ENCODE data around the gene GATB.

The GATB gene

DNA sequence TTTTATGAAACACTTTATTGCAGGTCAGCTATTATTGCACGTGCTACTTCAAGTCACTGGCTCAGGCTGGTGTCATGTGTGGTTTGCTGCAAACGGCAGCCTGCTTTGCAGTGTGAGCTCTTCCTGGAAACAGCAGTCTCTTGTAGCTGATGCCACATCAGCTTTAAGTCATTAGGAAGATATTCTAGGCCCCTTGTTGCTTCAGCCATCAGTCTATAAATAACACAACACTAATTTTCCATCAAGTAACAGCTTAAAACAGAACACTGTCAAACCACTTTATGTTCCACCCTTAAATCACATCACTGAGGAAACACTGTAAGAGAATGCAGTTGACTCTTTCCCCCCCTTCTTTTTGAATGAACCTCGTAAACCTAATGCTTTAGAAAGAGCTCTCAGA lies 93.8 kb downstream of the GATB start:
- Histone ChIP-seq H3K36me3 (ENCODE audit: control insufficient read depth in 2 of 2, insufficient read depth in 1 of 2, low read length in 2 of 2) (peaks cover 0 to 3% of the 10 kb centered on the region in 2 experiments; a peak in 1 of 3 replicates), H3K4me3 (ENCODE audit: low read depth, low read length) (no peak overlapping the region), H3K27ac (ENCODE audit: extremely low read depth, low read depth, low read length) (no peak overlapping the region), H3K4me1 (ENCODE audit: control insufficient read depth, insufficient read depth, low read length) (no peaks in the 10 kb centered on the region), H3K9me3 (ENCODE audit: control insufficient read depth, insufficient read depth, low read depth, low read length) (no peaks in the 10 kb centered on the region)
- TF ChIP-seq ZNF302 (tag by site-specific recombination; IDR thresholded peaks at IDR 0.05; ENCODE audit: low read depth) = no peak
- TF ChIP-seq, protein P1, sequence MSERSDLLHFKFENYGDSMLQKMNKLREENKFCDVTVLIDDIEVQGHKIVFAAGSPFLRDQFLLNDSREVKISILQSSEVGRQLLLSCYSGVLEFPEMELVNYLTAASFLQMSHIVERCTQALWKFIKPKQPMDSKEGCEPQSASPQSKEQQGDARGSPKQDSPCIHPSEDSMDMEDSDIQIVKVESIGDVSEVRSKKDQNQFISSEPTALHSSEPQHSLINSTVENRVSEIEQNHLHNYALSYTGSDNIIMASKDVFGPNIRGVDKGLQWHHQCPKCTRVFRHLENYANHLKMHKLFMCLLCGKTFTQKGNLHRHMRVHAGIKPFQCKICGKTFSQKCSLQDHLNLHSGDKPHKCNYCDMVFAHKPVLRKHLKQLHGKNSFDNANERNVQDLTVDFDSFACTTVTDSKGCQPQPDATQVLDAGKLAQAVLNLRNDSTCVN (tag by site-specific recombination; optimal IDR thresholded peaks at IDR 0.05) = no peak
- no peak for TF ChIP-seq ZNF214 (tag by site-specific recombination; IDR thresholded peaks at IDR 0.05; ENCODE audit: borderline replicate concordance)
- no peak for TF ChIP-seq ZNF280D (tag by site-specific recombination; IDR thresholded peaks at IDR 0.05)
- peak; percentile 29; the same call in 1 of the 2 replicates for TF ChIP-seq ZNF341 (tag by site-specific recombination; IDR thresholded peaks at IDR 0.05; ENCODE audit: low read depth)
- 0 out of 2 replicates have a peak, but pooled peaks have one; percentile 13 for TF ChIP-seq SP7 (tag by site-specific recombination; IDR thresholded peaks at IDR 0.05)
- TF ChIP-seq ZNF426 (tag by site-specific recombination; IDR thresholded peaks at IDR 0.05) = no peak
- no peak for TF ChIP-seq ZNF585B (tag by site-specific recombination; IDR thresholded peaks at IDR 0.05)
- ChIA-PET POLR2A (no interaction called here), CTCF (interaction anchor here (1.0 kb wide), 1 partner anchor 22 kb away, joined by 7 read pairs; no protein-coding TSS in a partner anchor)

GRCh38 chr4:151666501-151666900 lies 94.3 kb downstream of the GATB start:
- ChIA-PET CTCF (no interaction called here), POLR2A (no interaction called here)
- H3K9me3 ChIP-seq (ENCODE audit: control insufficient read depth, insufficient read depth, low read depth, low read length) = no peaks in the 10 kb centered on the region
- H3K4me1 ChIP-seq (ENCODE audit: control insufficient read depth, insufficient read depth, low read length) = no peaks in the 10 kb centered on the region
- no peak overlapping the region for H3K27ac ChIP-seq (ENCODE audit: extremely low read depth, low read depth, low read length)
- no peak overlapping the region for H3K4me3 ChIP-seq (ENCODE audit: low read depth, low read length)
- peaks cover 0 to 3% of the 10 kb centered on the region in 2 experiments; a peak in 1 of 3 replicates for H3K36me3 ChIP-seq (ENCODE audit: control insufficient read depth in 2 of 2, insufficient read depth in 1 of 2, low read length in 2 of 2)
- TF ChIP-seq ZNF24 (tag by site-specific recombination; IDR thresholded peaks at IDR 0.05) (no peak), KLF1 (tag by site-specific recombination; IDR thresholded peaks at IDR 0.05) (no peak), ZNF548 (tag by site-specific recombination; IDR thresholded peaks at IDR 0.05) (no peak), ZNF37A (tag by site-specific recombination; IDR thresholded peaks at IDR 0.05) (no peak)

- H3K27ac ChIP-seq (ENCODE audit: extremely low read depth, low read depth, low read length) = no peak overlapping the region
- no peaks in the 10 kb centered on the region for H3K9me3 ChIP-seq (ENCODE audit: control insufficient read depth, insufficient read depth, low read depth, low read length)
- POLR2A ChIA-PET = no interaction called here
- H3K4me1 ChIP-seq (ENCODE audit: control insufficient read depth, insufficient read depth, low read length) = no peaks in the 10 kb centered on the region
- no peak overlapping the region for H3K4me3 ChIP-seq (ENCODE audit: low read depth, low read length)
- CTCF ChIA-PET = no interaction called here
- peaks cover 0 to 3% of the 10 kb centered on the region in 2 experiments; a peak in 1 of 3 replicates for H3K36me3 ChIP-seq (ENCODE audit: control insufficient read depth in 2 of 2, insufficient read depth in 1 of 2, low read length in 2 of 2)
- no peak for TF ChIP-seq ZNF23 (tag by site-specific recombination; IDR thresholded peaks at IDR 0.05; ENCODE audit: borderline replicate concordance)
- TF ChIP-seq ZNF223 (tag by site-specific recombination; IDR thresholded peaks at IDR 0.05) = no peak
- no peak for TF ChIP-seq ZFP69B (tag by site-specific recombination; IDR thresholded peaks at IDR 0.05)
- no peak for TF ChIP-seq GFI1B (tag by site-specific recombination; IDR thresholded peaks at IDR 0.05)
- TF ChIP-seq ZXDB (tag by site-specific recombination; IDR thresholded peaks at IDR 0.05) = no peak
- no peak for TF ChIP-seq BCL11A (tag by site-specific recombination; IDR thresholded peaks at IDR 0.05; ENCODE audit: low read depth)
- no peak for TF ChIP-seq ZNF133 (tag by site-specific recombination; IDR thresholded peaks at IDR 0.05)
- TF ChIP-seq, protein P2, sequence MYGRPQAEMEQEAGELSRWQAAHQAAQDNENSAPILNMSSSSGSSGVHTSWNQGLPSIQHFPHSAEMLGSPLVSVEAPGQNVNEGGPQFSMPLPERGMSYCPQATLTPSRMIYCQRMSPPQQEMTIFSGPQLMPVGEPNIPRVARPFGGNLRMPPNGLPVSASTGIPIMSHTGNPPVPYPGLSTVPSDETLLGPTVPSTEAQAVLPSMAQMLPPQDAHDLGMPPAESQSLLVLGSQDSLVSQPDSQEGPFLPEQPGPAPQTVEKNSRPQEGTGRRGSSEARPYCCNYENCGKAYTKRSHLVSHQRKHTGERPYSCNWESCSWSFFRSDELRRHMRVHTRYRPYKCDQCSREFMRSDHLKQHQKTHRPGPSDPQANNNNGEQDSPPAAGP (tag by site-specific recombination; IDR thresholded peaks at IDR 0.05) = no peak
- TF ChIP-seq, protein P3, sequence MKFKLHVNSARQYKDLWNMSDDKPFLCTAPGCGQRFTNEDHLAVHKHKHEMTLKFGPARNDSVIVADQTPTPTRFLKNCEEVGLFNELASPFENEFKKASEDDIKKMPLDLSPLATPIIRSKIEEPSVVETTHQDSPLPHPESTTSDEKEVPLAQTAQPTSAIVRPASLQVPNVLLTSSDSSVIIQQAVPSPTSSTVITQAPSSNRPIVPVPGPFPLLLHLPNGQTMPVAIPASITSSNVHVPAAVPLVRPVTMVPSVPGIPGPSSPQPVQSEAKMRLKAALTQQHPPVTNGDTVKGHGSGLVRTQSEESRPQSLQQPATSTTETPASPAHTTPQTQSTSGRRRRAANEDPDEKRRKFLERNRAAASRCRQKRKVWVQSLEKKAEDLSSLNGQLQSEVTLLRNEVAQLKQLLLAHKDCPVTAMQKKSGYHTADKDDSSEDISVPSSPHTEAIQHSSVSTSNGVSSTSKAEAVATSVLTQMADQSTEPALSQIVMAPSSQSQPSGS (tag by site-specific recombination; IDR thresholded peaks at IDR 0.05; ENCODE audit: low read depth) = no peak
- no peak for TF ChIP-seq ZNF157 (tag by site-specific recombination; IDR thresholded peaks at IDR 0.05)
Measured at GRCh38 chr4:151665785-151666127, 95.1 kb downstream of the GATB start.

All from HEK293 (cell line).